ENCODE results near the gene SPECC1.

The SPECC1 gene

GRCh38 chr17:20089756-20090547 lies 80.8 kb downstream of the SPECC1 start:
- TF ChIP-seq CTCF (conservative IDR thresholded peaks at IDR 0.05; ENCODE audit: low read depth, low read length), result no peak
- no peak for DNase-seq (ENCODE audit: low read depth)
- no peak overlapping the region for H3K4me3 ChIP-seq (ENCODE audit: low read length)

GRCh38 chr17:20091174-20092029 lies 82.2 kb downstream of the SPECC1 start:
- TF ChIP-seq CTCF (conservative IDR thresholded peaks at IDR 0.05; ENCODE audit: low read depth, low read length), result no peak
- no peak for DNase-seq (ENCODE audit: low read depth)
- no peak overlapping the region for H3K4me3 ChIP-seq (ENCODE audit: low read length)

GRCh38 chr17:20092261-20092867 lies 83.2 kb downstream of the SPECC1 start:
- TF ChIP-seq CTCF (conservative IDR thresholded peaks at IDR 0.05; ENCODE audit: low read depth, low read length), result no peak
- DNase-seq (ENCODE audit: low read depth), result no peak
- no peak overlapping the region for H3K4me3 ChIP-seq (ENCODE audit: low read length)

GRCh38 chr17:20092973-20093626 lies 83.9 kb downstream of the SPECC1 start:
- DNase-seq (ENCODE audit: low read depth), result no peak
- H3K4me3 ChIP-seq (ENCODE audit: low read length), result no peak overlapping the region
- TF ChIP-seq CTCF (conservative IDR thresholded peaks at IDR 0.05; ENCODE audit: low read depth, low read length), result no peak

- no peak overlapping the region for H3K4me3 ChIP-seq (ENCODE audit: low read length)
Observed at GRCh38 chr17:20094777-20095176, 85.6 kb downstream of the SPECC1 start.

More at GRCh38 chr17:20094777-20095176, 85.6 kb downstream of the SPECC1 start:
- TF ChIP-seq CTCF (conservative IDR thresholded peaks at IDR 0.05; ENCODE audit: low read depth, low read length), result no peak
- DNase-seq (ENCODE audit: low read depth), result no peak

Data from retinal pigment epithelial cell (primary cell).